Endothelial cell of umbilical vein (primary cell): ENCODE data around the gene GLCE.

Experiments used
- CTCF ChIP-seq, 2 donors: IDR thresholded peaks; 1 replicate in 1 of 2; 2 replicates in 1 of 2; pipeline ENCODE4 v1.5.1; 2011; ENCODE audit warnings: low read length in 2 of 2, mild to moderate bottlenecking in 2 of 2, moderate library complexity in 2 of 2, control low read depth in 1 of 2, inconsistent platforms in 1 of 2, low read depth in 1 of 2; ENCODE audit not compliant: insufficient read depth in 1 of 2; ENCODE audit errors: extremely low read depth in 1 of 2
- EZH2 ChIP-seq: IDR thresholded peaks from 2 replicates; pipeline ENCODE4 v1.6.1; 2012; ENCODE audit warnings: borderline replicate concordance, low read depth, mild to moderate bottlenecking, moderate library complexity, low read length, inconsistent platforms; ENCODE audit not compliant: severe bottlenecking
- FOS ChIP-seq: IDR thresholded peaks from 2 replicates; pipeline ENCODE4 v1.6.1; 2011; ENCODE audit warnings: mild to moderate bottlenecking, low read length, moderate library complexity, borderline replicate concordance; ENCODE audit not compliant: insufficient read depth
- MAX ChIP-seq: IDR thresholded peaks from 2 replicates; pipeline ENCODE4 v1.6.1; 2011; ENCODE audit not compliant: insufficient read depth, insufficient read length
- POLR2A ChIP-seq: IDR thresholded peaks from 2 replicates; pipeline ENCODE4 v1.6.1; 2012; ENCODE audit warnings: low read depth, mild to moderate bottlenecking, control low read depth, low read length

- TF ChIP-seq CTCF (IDR thresholded peaks at IDR 0.05; ENCODE audit: extremely low read depth in 1 of 2, insufficient read depth in 1 of 2, low read depth in 1 of 2, low read length in 2 of 2) (no peak), POLR2A (no peak), MAX (no peak), FOS (no peak), EZH2 (no peak)
Measured at GRCh38 chr15:69206079-69206478, 45.6 kb downstream of the GLCE start.
